Cardiac muscle cell (in vitro differentiated cells and primary cell): ENCODE measurements around the gene KHK. TPM values are rescaled to one million over a fixed set of nuclear protein-coding genes. Genes with fewer than 3 reads are reported as not detected.
A peak's percentile ranks its signal among the peaks of the same experiment; 100 is the strongest.

Experiments used
- DNase-seq, 2 donors: peaks; one replicate each; pipeline versions ENCODE4 v3.0.0 to v3.0.0-alpha.2; 2010 to 2017; ENCODE audit warnings: low read depth in 1 of 2, low spot score in 1 of 2
- H3K27ac ChIP-seq: fragments of 200-600 bp; sonication (generic); 2 replicates; pipeline ENCODE4 v1.5.1; 2016
- H3K27me3 ChIP-seq: fragments of 200-600 bp; sonication (generic); 2 replicates; pipeline ENCODE4 v1.6.0; 2016; ENCODE audit warnings: control low read depth
- H3K36me3 ChIP-seq: fragments of 200-600 bp; sonication (generic); 2 replicates; pipeline ENCODE4 v1.5.1; 2016; ENCODE audit warnings: control low read depth
- H3K4me1 ChIP-seq: fragments of 200-600 bp; sonication (generic); 2 replicates; pipeline ENCODE4 v1.8.1; 2017; ENCODE audit warnings: low read depth, mild to moderate bottlenecking, mixed run types
- H3K4me3 ChIP-seq: fragments of 200-600 bp; sonication (generic); 2 replicates; pipeline ENCODE4 v1.5.1; 2016; ENCODE audit warnings: mild to moderate bottlenecking
- H3K9me3 ChIP-seq: fragments of 200-600 bp; sonication (generic); 2 replicates; pipeline ENCODE4 v1.5.1; 2017; ENCODE audit warnings: low read depth, mild to moderate bottlenecking, control low read depth
- polyA plus RNA-seq: library from polyadenylated mRNA; unstranded; fragments of >200 nt; fragmentation: Nextera tagmentation; extraction: Ambion mirVana; gene quantifications from 2 replicates; pipeline ENCODE4 v1.2.1, GENCODE V29; 2016
- total RNA-seq: library from RNA; depleted of rRNA; stranded (reverse); fragments of >200 nt; gene quantifications from 2 replicates; pipeline ENCODE4 v1.2.3, GENCODE V29; 2016
- TF ChIP-seq, protein P1 (sequence below): IDR thresholded peaks from 2 replicates; pipeline ENCODE4 v1.5.1; 2012; ENCODE audit warnings: low read depth, mild to moderate bottlenecking, low read length

KHK gene
- total and polyA plus RNA-seq, 2 experiments from 2014 or later: 9.6 to 12.9 TPM

DNA sequence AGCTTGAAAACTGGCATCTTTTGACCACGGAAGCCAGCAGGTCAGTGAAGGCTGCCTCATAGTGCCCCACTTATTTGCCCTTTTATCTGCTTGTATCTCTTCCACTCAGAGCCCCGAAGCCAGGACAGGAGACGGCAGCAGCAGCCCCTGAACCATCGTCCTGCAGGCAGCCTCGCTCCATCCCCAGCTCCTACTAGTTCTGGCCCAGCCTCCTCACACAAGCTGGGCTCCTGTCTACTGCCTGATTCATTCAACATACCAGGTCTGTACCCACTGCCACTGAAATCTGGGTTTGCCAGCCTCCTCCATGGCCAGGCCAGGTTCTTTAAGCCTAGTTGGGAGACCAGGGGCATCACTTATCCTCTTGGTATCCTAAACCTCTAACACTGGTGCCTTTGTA lies 19.2 kb upstream of the KHK start:
- DNase-seq: no peak
- Histone ChIP-seq H3K4me1 (peaks cover 11% of the 10 kb centered on the region), H3K9me3 (no peaks in the 10 kb centered on the region), H3K27ac (no peak overlapping the region), H3K27me3 (no peaks in the 10 kb centered on the region), H3K36me3 (peaks cover 17% of the 10 kb centered on the region), H3K4me3 (no peak overlapping the region)
- TF ChIP-seq, protein P1, sequence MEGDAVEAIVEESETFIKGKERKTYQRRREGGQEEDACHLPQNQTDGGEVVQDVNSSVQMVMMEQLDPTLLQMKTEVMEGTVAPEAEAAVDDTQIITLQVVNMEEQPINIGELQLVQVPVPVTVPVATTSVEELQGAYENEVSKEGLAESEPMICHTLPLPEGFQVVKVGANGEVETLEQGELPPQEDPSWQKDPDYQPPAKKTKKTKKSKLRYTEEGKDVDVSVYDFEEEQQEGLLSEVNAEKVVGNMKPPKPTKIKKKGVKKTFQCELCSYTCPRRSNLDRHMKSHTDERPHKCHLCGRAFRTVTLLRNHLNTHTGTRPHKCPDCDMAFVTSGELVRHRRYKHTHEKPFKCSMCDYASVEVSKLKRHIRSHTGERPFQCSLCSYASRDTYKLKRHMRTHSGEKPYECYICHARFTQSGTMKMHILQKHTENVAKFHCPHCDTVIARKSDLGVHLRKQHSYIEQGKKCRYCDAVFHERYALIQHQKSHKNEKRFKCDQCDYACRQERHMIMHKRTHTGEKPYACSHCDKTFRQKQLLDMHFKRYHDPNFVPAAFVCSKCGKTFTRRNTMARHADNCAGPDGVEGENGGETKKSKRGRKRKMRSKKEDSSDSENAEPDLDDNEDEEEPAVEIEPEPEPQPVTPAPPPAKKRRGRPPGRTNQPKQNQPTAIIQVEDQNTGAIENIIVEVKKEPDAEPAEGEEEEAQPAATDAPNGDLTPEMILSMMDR: no peak

DNA sequence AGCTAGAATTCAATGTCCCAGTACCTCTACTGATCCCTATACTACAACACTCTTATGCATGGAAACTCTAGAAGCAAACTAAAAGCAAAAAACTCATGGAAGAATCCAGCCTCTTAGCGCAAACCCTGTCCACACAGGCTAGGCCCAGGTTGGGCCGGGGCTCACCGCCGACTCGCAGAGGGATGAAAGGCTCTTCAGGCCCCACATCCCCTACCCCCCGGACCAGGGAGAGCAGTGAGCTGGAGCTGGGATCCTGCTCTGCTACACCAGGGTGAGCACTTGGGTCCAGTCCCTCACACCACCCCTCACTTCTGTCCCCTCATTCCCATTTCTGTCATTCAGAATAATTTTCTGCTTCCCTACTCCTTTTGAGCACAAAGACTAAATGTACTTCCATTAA lies 17.1 kb upstream of the KHK start:
- no peak for DNase-seq
- TF ChIP-seq, protein P1: no peak
- Histone ChIP-seq H3K36me3 (peaks cover 17% of the 10 kb centered on the region), H3K4me1 (peaks cover 24% of the 10 kb centered on the region), H3K27ac (peak overlapping the region; percentile 21), H3K4me3 (no peak overlapping the region), H3K27me3 (no peaks in the 10 kb centered on the region), H3K9me3 (no peaks in the 10 kb centered on the region)

DNA sequence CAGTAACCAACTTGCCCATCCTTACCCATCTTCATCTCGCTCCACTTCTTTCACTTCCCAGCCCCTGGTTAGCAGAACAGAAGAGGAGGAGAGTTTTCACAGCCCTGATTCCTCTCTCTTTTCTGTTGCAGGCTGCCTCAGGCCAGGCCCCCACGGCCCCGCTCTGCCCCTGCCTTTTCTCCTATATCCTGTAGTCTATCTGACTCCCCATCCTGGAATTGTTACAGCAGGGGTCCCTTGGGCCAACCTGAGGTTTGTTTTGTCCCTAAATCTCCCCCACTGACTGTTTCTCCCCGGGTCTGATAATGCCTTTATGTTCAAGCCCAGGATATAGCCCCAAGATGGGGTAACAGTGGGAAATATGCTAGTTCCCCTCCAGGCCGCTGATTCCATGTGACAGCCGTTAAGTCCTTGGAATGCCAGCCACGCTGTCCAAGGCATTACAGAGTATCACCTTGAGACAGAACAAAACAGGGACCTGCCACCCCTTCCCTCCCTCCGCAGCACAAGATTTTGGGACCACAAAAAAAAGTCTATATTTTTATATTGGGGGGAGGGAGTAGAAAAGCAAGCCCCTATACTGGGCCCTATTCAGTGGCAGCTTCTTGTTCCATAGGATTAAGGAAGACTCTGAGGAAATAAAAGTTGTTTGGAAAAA lies 16.5 kb upstream of the KHK start:
- Histone ChIP-seq H3K27me3 (no peaks in the 10 kb centered on the region), H3K4me3 (peak overlapping the region; percentile 84), H3K27ac (peak overlapping the region; percentile 21), H3K36me3 (peaks cover 17% of the 10 kb centered on the region), H3K9me3 (no peaks in the 10 kb centered on the region), H3K4me1 (peaks cover 24% of the 10 kb centered on the region)
- DNase-seq: no peak
- TF ChIP-seq, protein P1: no peak

DNA sequence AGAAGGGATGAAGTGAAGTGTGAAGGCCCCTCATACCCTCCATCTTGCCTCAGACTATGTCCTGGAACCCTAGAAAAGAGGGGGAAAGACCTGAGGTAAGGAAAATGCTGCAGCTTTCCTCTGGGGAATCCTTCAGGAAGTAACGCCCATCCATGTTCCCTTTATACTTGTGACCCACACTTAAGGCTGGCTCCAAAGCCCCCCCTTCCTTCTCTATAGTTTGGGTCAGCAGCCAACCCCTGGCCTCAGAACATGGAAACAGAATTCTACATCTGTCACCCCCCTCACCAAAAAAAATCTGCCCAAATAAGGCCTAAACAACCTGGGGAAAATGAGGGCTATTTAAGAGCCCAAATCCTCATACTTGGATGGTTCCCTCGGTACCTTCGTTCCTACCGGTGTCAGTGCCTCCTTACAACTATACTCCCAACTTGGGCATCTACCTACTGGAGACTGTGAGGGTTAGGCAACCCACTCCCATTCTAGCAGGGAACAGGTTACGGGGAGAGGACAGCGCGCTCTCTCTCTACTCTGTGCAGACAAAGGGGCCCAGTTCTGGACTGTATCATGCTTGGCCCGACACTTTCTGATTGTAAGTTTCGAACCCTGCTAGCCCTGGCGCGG lies 15.8 kb upstream of the KHK start:
- no peaks in the 10 kb centered on the region for H3K27me3 ChIP-seq
- H3K36me3 ChIP-seq: peaks cover 17% of the 10 kb centered on the region
- DNase-seq: no peak
- H3K4me1 ChIP-seq: peaks cover 24% of the 10 kb centered on the region
- no peaks in the 10 kb centered on the region for H3K9me3 ChIP-seq
- H3K4me3 ChIP-seq: peak overlapping the region; percentile 84
- peak overlapping the region; percentile 100 for H3K27ac ChIP-seq
- TF ChIP-seq, protein P1: no peak

DNA sequence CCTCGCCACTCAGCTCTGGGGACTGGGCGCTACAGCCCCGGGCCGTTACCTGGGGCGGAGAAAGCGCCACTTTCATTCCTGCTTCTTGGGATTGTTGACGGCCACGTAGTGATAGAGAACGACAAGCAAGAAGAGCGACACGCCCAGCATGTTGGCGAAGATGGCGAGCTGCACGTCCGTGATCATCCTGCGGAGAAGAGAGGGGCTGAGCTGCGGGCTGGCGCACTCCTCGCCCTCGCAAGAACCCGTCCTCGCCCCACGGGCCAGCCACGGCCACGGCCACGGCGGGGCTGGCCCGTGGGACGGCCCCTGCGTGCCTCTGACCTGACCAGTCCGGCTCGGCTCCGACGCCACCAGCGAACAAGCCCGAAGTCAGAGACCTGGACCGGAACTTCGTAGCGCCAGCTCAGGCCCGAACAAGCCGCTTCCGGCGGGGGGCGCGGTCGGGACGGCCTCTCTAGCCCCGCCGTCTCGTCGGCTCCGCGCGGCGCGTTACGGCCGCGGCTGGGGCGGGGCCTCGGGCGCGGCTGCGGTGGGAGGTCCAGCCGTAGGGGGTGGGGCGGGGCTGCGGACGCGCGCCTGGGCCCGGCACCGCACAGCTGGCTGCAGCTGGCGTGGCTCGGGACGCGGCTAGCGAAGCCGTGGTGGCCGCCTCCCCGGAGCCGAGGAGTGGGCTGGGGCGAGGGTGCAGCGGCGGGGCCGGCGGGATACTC lies 15.1 kb upstream of the KHK start, which contains the start of gene OST4:
OST4 (minus strand) TSS at position 378 of the 713 bp plus-strand sequence.
- Histone ChIP-seq H3K27me3 (no peaks in the 10 kb centered on the region), H3K9me3 (no peaks in the 10 kb centered on the region), H3K4me1 (peaks cover 24% of the 10 kb centered on the region), H3K4me3 (peak within 1 kb of the TSS; percentile 84), H3K27ac (peak within 1 kb of the TSS; percentile 100), H3K36me3 (peaks cover 17% of the 10 kb centered on the region)
- TF ChIP-seq, protein P1: no peak
- peak; percentile 97 for DNase-seq
